Parathyroid adenoma (tissue), 2 donors: ENCODE data around the gene COL8A2.

Experiments
- H2AFZ ChIP-seq: fragments of 300-600 bp; sonication (generic); one replicate; pipeline ENCODE4 v1.7.0; 2017; ENCODE audit warnings: antibody characterized with exemption, mild to moderate bottlenecking
- H3K27ac ChIP-seq: fragments of 300-600 bp; sonication (generic); one replicate; pipeline ENCODE4 v1.7.0; 2017
- H3K27me3 ChIP-seq: fragments of 300-600 bp; sonication (generic); one replicate; pipeline ENCODE4 v1.7.0; 2017; ENCODE audit warnings: low read length; ENCODE audit not compliant: control insufficient read depth, insufficient read depth
- H3K36me3 ChIP-seq: fragments of 300-600 bp; sonication (generic); one replicate; pipeline ENCODE4 v1.7.0; 2017; ENCODE audit warnings: low read length; ENCODE audit not compliant: control insufficient read depth, insufficient read depth
- H3K4me1 ChIP-seq: fragments of 300-600 bp; sonication (generic); one replicate; pipeline ENCODE4 v1.7.0; 2017; ENCODE audit warnings: control low read depth
- H3K4me2 ChIP-seq: fragments of 300-600 bp; sonication (generic); one replicate; pipeline ENCODE4 v1.7.0; 2017; ENCODE audit warnings: low read length
- H3K4me3 ChIP-seq: fragments of 300-600 bp; sonication (generic); one replicate; pipeline ENCODE4 v1.7.0; 2017; ENCODE audit warnings: low read depth, low read length
- H3K79me2 ChIP-seq: fragments of 300-600 bp; sonication (generic); one replicate; pipeline ENCODE4 v1.7.0; 2017; ENCODE audit warnings: control low read depth
- H3K9ac ChIP-seq: fragments of 300-600 bp; sonication (generic); one replicate; pipeline ENCODE4 v1.7.0; 2017; ENCODE audit warnings: mild to moderate bottlenecking
- H3K9me3 ChIP-seq: fragments of 300-600 bp; sonication (generic); one replicate; pipeline ENCODE4 v1.7.0; 2017; ENCODE audit warnings: low read length; ENCODE audit not compliant: control insufficient read depth
- TF ChIP-seq, protein P1 (sequence below): fragments of 300-600 bp; sonication (generic); IDR thresholded peaks from one replicate; pipeline ENCODE4 v1.7.0; 2017; ENCODE audit warnings: antibody characterized with exemption, mild to moderate bottlenecking
- donor health status: primary hyperparathyroidism.

COL8A2 gene

DNA sequence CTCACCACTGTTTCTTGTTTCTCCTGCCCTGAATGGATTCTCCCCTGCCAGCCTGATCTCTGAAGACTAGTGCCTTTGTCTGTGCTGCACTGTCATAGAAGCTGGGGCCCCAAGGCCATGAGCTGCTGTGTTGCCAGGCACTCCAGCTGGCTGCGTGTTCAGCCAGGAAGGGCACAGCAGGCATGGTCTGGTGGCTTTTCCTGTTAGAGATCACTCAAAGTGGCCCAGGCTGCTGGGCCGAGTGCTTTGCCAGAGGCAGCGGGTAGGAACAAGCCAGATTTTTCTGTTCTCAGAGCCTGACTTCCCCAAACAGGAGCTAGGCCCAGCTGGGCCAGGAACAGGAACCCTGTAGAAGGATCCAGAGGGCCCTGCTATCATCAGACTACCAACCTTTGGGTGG, 31.1 kb downstream of the COL8A2 start:
- H3K36me3 ChIP-seq = no peaks in the 10 kb centered on the region
- TF ChIP-seq, protein P1, sequence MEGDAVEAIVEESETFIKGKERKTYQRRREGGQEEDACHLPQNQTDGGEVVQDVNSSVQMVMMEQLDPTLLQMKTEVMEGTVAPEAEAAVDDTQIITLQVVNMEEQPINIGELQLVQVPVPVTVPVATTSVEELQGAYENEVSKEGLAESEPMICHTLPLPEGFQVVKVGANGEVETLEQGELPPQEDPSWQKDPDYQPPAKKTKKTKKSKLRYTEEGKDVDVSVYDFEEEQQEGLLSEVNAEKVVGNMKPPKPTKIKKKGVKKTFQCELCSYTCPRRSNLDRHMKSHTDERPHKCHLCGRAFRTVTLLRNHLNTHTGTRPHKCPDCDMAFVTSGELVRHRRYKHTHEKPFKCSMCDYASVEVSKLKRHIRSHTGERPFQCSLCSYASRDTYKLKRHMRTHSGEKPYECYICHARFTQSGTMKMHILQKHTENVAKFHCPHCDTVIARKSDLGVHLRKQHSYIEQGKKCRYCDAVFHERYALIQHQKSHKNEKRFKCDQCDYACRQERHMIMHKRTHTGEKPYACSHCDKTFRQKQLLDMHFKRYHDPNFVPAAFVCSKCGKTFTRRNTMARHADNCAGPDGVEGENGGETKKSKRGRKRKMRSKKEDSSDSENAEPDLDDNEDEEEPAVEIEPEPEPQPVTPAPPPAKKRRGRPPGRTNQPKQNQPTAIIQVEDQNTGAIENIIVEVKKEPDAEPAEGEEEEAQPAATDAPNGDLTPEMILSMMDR = no peak

DNA sequence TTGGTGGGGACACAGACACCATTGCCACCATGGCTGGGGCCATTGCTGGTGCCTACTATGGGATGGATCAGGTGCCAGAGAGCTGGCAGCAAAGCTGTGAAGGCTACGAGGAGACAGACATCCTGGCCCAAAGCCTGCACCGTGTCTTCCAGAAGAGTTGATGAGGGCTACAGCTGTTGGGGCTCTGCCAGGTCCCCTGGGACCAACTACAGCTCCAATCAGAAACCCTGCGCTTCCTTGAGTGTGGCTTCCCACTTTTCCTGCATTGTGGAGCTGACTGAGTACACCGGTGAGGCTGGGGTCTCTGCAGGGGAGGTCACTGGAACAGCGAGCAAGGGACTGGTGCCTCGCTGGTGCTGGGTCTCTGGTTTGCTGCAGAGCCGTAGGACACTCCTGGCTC, 31.8 kb downstream of the COL8A2 start:
- Histone ChIP-seq H3K27me3 (no peaks in the 10 kb centered on the region), H3K27ac (no peak overlapping the region), H3K4me1 (no peaks in the 10 kb centered on the region), H3K4me3 (no peak overlapping the region), H3K9me3 (no peaks in the 10 kb centered on the region), H3K4me2 (no peak overlapping the region), H3K36me3 (no peaks in the 10 kb centered on the region), H3K79me2 (no peaks in the 10 kb centered on the region), H2AFZ (no peak overlapping the region), H3K9ac (no peak overlapping the region)
- TF ChIP-seq, protein P1 = no peak

More for the DNA sequence above, 31.1 kb downstream of the COL8A2 start:
- no peaks in the 10 kb centered on the region for H3K27me3 ChIP-seq
- H3K27ac ChIP-seq = no peak overlapping the region
- H3K9me3 ChIP-seq = no peaks in the 10 kb centered on the region
- H3K4me1 ChIP-seq = no peaks in the 10 kb centered on the region
- H3K79me2 ChIP-seq = no peaks in the 10 kb centered on the region
- no peak overlapping the region for H2AFZ ChIP-seq
- H3K9ac ChIP-seq = no peak overlapping the region
- no peak overlapping the region for H3K4me2 ChIP-seq
- H3K4me3 ChIP-seq = no peak overlapping the region

DNA sequence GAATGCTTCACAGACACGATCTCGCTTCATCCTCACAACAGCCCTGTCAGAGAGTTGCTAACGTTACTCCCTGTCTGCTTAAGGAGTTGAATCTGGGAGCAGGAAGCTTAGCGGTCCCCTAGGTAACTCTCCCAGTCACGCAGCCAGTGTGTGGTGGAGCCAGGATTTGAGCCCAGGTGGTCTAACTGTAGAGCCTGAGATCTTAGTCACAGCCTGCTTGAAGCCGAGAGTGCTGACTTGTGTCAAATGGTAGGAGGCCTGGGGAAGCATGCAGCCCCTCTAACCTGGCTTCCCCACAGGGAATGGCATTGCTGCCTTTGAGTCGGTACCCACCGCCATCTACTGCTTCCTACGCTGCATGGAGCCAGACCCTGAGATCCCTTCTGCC, 32.2 kb downstream of the COL8A2 start:
- Histone ChIP-seq H3K4me1 (no peaks in the 10 kb centered on the region), H3K9ac (no peak overlapping the region), H3K4me3 (no peak overlapping the region), H3K27me3 (no peaks in the 10 kb centered on the region), H3K79me2 (no peaks in the 10 kb centered on the region), H3K4me2 (no peak overlapping the region), H3K36me3 (no peaks in the 10 kb centered on the region), H2AFZ (no peak overlapping the region), H3K27ac (no peak overlapping the region), H3K9me3 (no peaks in the 10 kb centered on the region)
- TF ChIP-seq, protein P1 = no peak

DNA sequence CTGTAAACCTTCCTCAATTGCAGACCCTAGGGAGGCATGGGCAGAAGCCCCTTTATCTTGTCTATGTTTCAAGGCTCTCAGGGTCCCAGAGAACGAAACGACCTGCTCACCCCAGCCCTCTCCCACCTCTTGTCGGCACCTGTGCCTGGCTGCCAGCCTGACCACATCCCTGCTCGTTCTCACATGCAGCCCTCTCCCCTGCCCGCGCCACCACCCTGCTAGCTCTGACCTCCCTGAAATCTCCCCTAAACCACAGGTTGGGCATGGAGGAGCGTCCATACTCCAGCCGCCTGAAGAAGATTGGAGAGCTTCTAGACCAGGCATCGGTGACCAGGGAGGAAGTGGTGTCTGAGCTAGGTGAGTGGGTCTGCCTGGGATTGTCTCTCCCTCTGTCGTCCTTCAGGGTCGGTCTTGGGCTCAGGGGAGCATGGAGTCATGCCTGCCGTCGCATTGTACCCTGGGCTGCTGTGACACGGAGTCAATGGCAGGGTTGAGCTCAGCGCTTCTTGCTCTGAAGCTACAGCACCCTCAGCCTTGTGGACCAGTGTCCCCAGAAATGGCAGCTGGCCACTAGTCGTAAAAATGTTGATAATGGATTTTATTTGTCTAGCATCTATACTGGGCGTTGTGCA, 32.7 kb downstream of the COL8A2 start:
- H3K9me3 ChIP-seq = no peaks in the 10 kb centered on the region
- no peak overlapping the region for H3K27ac ChIP-seq
- H3K4me3 ChIP-seq = no peak overlapping the region
- TF ChIP-seq, protein P1 = no peak
- H3K36me3 ChIP-seq = no peaks in the 10 kb centered on the region
- H3K4me1 ChIP-seq = no peaks in the 10 kb centered on the region
- no peak overlapping the region for H3K9ac ChIP-seq
- H3K4me2 ChIP-seq = no peak overlapping the region
- no peaks in the 10 kb centered on the region for H3K79me2 ChIP-seq
- no peak overlapping the region for H2AFZ ChIP-seq
- H3K27me3 ChIP-seq = no peaks in the 10 kb centered on the region

DNA sequence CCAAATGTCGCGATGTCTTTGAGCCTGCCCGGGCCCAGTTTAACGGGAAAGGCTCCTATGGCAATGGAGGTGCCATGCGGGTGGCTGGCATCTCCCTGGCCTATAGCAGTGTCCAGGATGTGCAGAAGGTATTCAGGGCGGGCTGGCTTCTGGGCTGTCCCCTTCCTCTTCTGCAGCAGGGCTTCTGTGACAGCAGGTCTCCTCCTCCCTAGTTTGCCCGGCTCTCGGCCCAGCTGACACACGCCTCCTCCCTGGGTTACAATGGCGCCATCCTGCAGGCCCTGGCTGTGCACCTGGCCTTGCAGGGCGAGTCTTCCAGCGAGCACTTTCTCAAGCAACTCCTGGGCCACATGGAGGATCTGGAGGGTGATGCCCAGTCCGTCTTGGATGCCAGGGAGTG, 33.3 kb downstream of the COL8A2 start:
- Histone ChIP-seq H3K27ac (no peak overlapping the region), H3K9ac (no peak overlapping the region), H2AFZ (no peak overlapping the region), H3K36me3 (no peaks in the 10 kb centered on the region), H3K4me3 (no peak overlapping the region), H3K79me2 (no peaks in the 10 kb centered on the region), H3K4me1 (no peaks in the 10 kb centered on the region), H3K27me3 (no peaks in the 10 kb centered on the region), H3K9me3 (no peaks in the 10 kb centered on the region), H3K4me2 (no peak overlapping the region)
- TF ChIP-seq, protein P1 = no peak
